GM18499 (cell line): ENCODE measurements around the gene WDR1.

Experiments
- ATAC-seq: cut with Tn5 transposase; IDR thresholded peaks from one replicate; pipeline ENCODE4 v1.9.1; 2021; ENCODE audit warnings: moderate number of reproducible peaks; ENCODE audit not compliant: insufficient read depth, unreplicated experiment

The WDR1 gene

DNA sequence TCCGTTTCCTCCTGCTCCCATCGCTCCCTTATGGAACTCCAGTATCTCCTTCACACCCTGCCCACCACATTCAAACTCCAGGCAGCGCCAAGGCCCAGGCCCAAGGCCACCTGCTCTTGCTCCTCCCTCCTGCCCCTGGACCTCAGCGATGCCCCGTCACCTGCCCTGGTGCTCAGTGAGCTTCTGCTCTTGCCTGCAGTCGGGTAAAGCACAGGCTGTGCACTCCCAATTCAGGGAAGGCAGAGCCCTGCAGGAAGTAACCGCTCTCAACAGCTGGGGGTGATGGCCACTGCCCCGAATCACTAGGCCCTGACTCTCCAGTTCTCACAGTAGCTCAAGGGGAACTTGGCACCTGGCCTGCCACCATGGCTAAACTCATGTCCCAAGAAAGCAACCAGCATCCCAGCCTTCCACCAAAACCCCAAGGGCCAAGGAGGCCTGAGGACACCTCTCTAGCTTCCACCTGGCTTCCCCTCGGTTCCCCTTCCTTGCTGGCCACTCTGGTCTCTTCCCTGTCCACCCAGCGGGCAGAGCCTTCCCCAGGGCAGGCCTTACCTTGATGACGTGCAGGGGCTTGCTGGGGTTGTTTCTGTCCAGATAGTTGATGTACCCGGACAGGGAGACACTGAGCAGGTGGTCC is 29.3 kb downstream of the WDR1 start:
- no peak for ATAC-seq

DNA sequence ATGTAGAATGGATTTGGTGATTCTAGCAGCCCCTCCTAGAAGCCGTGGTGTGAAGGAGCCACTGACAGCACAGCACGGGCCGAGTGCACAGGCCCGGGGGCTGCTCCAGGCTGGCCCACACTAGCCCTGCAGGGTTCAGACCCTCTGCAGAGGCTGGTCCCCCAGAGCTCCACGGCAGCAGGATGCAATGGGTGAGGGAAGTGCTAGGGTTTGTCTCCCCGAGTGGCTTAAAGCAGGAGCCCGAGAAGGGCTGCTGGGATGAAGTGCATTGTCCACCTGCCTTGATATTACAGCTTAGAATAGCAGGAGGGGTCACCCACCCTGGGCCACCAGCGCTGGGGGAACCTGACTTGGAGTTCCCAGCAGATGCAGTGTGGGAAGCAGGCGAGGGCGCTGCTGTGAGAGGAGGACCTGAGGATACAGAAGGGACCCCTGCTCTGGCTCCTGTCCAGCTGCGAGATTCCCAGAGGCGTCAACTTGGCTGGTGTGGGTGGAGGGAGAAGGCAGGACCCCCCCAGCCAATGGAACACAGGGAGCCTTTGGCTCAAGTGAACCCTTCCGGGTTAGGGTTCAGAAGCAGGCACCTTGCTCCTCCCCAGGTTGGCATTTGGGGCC is 30.0 kb downstream of the WDR1 start:
- no peak for ATAC-seq

DNA sequence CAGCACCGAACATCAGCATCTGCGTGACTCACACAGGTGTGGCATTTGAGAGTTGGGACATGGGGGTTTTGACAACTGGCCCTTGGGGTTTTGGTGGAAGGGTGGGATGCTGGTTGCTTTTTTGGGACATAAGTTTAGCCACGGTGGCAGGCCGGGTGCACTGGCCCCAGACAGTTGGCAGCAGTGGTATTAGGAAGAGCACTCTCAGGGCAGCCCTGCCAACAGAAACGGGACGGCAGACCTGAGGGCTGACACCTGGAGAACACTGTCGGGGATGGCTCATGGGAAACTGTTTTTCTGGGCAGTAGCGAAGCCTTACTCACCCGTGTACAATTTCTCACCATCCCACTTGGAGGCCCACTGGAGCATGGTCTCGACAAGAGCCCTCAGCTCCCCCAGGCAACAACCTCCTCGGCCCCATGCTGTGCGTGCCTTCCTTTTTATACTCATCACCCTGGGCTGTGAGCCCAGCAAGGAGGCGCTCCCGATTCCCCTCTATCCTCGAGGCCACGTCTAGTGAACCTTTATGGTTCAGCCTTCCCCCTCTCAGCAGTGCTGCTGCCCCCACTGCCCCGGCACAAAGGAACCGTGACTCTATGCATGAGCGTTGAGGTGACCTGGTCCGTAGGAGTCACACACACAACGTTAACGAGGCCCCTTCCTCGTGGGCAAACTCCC is 30.6 kb downstream of the WDR1 start:
- ATAC-seq, result no peak

DNA sequence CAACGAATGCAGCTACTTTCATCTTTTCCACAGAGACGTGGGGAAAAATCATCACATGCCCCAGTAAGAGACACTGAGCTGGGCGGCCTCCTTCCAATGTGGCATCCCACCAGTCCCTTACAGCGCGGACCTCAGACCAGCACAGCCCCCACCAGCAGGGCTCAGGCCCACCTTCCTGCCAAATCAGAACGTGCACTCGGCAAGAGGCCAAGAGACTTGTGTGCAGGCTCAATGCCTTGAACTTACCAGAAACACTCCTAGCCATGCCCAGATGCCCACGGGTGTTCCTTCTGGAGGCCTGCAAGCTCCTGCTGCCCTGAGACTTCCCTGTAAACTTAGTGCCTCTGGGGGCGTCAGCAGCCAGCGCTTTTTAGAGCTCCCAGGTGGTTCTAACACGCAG is 31.2 kb downstream of the WDR1 start:
- ATAC-seq, result no peak

DNA sequence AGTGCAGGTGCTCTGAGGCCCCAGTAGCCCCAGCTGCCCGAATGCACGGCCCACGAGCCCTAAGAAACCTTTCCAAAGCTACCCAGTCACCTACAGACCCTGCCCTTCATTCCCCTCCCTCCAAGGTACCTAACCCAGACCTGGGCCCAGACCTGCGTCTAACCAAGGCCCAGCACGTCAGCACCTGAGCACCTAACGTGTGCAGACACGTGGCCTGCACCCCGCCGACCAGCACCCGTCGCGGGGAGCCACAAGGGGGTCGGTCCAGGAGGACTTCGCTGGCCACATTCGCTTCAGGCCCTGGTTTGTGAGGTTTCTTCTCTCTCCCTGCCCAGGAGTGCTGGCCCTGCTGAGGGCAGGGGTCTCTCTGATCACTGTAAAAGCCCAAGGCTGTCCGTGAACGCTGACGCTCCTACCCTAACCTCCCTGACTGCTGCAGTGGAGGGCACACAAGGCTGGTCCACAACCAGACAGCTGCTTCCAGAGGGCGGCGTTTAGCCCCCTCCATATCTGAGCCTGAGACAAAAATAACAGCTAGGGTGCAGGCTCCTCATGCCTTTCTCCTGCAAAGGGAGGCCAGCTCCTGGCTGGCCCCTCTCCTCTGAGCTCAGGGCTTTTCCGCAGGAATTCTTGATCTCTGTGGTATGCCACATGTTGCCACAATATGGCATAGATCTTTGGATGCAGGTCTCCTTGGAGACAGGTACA is 31.8 kb downstream of the WDR1 start:
- no peak for ATAC-seq

DNA sequence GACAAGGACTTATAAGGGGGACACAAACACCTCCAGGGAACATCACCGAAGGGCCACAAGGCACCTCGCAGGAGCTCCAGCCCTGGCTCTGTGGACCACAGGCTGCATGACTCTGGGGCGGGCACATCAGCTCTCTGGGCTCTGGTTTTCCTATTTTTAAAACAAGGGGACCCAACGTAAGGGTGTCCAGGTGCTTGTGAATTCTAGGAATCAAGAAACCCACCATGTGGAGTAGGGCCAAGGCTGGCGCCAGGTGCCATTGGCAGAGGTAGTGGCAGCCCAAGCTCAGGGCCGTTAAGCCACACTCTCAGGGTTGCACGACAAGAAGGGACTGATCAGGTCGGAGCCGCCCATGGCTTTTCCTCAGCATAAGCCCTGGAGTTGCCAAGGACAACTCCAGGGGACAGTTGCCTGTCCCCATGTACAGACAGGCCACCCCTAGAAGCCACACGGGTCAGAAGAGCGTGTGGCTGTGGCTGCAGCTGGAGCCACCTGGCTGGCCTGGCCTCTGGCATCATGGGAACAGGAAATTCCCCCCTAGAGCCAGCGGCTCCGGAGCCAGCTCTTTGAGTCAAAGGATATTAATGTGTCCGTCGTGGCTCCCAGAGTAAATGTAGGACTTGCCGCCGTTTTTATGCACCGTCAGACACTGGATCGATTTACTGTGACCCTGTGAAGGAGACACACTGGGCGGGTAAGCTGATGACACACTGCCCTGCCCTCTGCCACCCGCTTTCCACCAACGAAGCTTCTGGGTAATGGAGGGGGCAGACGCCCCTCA is 32.5 kb downstream of the WDR1 start:
- no peak for ATAC-seq

DNA sequence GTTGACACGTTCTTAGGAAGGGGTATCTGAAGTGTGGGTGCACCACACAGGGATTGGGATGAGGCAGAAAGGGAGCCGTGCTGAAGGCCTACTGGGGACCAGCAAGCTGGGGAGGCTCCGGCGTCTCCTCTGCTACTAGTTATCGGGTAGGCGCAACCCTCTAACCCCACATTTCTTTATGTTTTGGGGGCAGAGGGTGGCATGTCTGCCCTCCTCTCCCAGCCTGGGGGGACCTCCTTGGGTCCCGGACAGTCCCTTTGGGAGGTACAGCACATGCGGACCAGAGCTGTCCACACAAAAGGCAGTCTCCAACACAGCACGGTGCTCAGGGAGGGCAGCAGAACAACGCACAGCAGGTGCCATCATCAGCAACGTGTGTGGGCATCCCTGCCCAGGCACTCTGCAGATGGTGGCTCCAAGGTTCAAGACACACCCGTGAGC is 33.2 kb downstream of the WDR1 start:
- ATAC-seq, result no peak

DNA sequence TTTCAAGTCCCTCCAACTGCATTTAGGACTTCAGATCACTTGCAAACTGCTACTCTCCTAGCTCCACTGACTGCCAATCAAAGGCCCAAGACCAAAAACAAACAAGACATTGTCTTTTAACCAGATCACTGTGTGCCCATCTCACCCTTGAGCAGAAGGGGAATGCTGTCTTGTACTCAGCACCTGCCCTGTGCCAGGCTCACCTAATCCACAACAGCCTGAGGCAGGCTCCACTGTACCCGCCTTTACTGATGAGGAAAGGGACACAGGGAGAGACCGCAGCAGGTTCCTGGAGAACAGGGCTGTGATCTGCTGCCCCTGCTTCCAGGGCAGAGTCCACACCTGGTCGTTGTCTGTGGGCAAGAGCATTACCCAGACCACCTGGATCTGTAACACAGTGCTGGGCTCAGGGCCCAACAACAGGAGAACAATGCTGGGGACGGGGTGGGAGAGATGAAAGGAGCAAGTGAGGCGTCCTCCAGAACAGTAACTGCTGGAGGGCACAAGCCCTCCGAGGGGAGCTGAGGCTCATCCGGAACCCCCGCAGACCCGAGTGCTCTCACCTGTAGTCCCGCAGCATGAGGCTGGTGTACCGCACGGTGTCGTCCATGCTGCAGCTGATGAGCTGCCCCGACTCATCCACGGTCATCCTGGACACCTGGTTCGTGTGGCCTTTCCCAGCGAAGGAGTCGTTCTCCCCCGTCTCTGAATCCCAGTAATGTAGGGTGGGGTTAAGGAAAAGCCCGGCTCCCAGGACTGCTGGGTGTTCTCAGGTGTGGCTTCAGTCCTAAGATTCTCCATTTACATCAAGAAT is 33.9 kb downstream of the WDR1 start:
- ATAC-seq, result no peak

DNA sequence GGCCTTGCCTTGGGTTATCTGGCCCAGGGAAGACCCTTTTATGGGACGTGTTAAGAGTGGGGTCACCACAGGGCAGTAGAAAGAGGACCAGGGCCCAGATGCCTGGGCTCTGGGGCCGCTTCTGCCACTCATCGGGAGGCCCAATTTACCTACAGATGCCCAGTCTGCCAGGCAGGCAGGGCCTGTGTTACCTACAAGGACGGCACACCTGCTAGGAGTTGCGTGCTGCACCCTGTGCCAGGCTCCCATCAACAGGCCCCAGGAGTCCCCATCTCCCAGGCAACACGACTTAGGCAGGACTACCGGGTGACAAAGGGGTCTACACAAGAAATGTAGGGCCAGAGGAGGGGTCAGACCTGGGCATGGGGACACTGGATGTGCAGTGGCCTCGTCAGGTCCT is 34.6 kb downstream of the WDR1 start:
- ATAC-seq, result no peak

DNA sequence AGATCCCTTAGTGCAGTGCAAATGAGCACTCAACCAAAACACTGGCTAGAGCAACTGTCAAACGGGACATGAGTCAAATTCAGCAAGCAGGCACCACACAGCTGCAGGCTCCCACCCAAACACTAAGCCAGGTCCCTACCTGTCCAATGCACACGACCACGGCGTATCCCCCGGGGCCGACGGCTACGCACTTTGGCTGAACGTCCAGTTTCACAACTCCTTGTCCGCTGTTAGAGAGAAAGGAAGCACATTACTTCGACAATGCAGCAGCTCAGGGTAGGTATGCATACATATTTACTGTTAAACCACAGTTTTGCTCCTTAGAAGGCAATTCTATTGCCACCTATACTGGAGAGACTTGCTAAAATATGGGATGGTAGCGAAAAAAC is 35.4 kb downstream of the WDR1 start:
- ATAC-seq, result no peak

DNA sequence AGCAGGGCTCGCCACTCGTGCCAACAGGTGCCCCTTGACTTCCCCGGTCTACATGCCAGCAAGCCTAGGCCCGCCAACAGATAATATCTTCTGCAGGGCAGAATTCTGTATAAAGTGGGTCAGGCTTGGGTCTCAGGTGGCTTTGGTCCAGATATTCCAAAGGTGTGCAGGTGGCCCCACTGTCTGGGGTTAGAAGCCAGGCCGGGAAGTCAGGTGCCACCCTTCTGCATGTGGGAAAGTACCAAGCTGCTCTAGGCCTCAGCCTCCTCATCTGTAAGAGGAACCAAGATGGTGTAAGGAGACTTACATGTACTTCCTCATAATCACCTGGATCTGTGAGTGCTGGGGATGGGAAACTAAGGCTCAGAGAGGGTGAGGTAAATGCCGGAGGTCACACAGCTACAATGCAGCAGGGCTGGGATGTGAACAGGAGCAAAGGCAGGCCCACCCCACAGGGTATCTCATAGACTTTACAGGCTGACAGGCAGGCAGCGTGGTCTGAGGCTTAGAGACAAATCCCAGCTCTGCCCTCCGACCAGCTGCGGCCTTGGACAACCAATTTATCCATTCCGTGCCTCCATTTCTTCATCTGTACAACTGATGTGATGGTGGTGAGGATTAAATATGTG is 35.9 kb downstream of the WDR1 start:
- ATAC-seq, result no peak

DNA sequence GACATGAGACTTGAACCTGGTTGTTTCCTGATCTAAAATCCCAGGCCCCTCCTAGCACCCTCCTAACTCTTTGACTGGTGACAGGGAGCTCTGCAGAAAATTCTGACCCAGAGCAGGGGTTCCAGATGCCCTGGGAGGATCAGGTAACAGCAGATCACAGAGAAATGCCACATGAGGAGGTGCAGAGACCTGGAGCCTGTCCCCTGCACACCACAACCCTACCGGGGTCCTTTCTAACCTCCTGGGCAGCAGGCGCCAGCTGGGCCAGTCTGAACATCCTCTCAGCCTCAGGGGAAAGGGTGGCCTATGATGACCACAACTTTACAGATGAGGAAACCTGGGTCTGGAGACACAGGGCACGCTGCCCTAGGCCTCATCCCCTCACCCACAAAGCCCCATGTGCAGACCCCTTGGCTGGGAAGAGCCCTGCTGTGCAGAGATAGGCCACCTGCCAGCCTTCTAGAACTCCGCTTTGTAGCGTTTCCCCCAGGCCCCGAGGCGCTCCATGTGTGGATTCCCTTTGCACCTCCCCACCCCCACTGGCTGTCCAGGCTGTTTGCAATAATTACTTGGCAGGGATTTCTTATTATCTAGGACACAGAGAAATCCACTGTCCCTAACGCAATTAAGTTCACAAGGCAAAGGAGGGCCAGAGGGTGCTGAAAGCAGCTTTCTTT is 36.5 kb downstream of the WDR1 start:
- no peak for ATAC-seq

DNA sequence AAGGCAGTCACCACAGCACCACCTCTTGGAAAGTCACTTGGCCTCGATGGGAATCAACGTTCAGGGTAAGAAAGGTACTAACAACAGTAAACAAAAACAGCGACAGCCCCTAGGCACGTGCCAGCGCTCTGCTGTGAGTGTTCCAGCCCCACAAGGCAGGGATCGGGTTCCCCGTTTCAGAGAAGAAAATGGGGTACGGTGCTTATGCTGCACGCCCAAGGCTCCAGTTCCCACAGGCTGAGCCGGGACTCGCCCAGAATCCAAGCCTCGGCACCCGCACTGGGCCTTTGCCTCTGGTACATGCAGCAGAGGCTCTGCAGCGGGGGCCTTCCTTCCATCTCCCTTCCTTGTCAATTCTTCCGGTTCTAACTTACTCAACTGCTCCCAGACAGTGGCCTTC is 37.3 kb downstream of the WDR1 start:
- ATAC-seq, result no peak

DNA sequence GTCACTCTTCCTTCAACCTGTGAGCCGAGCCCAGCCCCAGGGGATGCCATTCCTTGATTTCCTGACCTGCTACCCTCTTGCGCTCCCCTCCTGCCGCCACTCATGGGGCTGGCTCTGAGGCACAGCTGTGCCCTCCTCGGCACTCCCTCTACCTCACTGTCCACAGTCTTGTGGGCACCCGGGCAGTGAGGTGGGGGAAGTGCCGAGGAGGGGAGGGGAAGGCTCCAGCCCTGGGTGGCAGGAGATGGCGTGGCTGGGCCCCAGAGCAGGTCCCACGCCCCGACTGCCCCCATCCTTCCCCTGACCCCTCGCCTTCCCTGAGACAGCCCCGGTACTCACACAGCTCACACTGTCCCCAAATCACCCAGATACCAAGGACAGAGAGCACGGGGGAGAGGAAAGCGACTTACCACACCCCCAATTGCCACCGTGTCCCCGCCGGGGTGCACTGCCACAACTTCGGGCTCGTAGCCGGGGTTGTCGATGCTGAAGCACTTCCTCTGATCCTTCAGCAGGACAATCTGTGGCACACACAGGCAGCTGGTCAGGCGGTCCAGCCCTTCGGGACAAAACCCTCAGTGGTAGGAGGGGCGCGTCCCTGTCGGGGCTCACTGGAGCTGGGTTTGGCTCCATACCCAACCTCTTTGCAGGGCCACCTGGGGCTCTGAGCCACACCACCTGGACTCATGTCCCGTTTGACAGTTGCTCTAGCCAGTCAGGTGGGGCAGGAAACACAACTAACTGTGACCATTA is 37.9 kb downstream of the WDR1 start:
- ATAC-seq, result no peak

DNA sequence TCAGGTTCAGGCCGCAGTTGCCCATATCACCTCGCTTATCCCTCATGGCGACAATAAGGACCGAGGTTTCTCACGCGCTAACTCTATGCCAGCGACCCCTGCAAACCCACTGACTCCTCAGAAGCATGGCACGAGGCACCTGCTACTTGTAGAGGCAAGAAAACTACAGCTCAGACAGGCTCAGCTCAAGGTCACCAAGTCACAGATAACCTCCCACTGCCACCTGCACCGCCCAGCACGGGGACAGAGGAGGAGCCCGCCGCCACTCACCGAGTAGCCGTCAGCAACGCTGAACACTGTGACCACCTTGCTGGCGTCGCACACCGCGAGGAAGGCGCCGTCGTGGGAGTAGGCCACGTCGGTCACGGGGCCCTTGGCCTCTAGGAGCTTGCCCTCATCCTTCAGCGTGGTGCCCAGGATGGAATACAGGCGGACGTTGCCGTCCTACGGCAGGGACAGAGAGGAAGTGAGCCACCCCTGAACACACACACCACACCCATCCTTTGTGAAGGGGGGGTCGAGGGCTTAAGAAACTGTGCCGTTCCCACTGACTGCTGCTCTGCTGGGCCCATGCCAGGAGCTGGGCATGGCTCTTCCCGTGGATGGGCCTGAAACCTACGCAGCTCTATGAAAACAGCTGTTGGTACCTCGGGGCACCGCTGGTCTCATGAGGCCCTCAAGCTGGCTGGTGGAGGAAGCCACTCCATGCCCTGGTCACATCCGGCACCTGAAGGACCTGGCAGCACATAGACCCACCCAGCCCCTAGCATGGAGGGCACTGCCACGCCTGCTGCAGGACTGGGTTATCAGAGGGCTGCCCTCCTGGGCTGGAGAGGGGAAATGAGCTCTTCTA is 38.9 kb downstream of the WDR1 start:
- no peak for ATAC-seq

DNA sequence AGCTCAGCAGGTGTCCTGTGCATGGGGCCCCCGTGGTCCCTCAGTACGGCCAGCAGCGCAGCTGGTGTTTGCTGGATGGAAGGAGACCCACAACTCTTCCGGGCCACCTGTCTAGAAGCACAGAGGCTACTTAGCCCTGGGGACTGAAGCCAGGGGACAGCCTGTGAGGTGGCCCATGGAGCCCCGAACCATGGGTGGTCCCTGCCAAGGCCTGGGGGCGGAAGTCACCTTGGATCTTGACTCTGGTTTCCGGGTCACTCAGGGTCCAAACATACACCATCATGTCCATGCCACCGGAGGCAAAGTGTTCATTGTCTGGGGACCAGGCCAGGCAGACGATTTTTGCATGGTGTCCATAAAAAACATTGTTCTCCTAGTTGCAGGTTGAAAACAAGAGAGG is 39.5 kb downstream of the WDR1 start:
- ATAC-seq, result no peak

DNA sequence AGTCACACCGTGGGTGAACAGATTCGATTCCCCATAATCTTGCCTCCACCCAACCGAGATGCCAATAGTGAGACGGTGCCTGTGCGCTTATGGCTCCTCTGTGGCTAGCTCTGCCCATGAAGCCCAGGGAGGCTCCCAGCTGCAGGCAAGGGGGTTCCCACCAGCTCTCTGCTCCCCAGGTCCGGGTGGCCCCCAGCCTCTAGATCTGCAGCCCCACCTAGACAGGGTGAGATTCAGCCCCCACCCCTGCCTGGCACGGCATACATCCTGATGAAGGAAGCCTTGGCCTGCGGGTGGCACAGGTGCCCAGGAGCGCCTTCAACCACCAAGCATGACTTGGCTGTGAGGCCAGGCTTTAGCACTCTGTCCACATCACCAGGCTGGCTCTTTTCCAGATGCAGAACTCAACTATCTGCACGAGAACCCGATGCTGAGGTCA is 40.6 kb downstream of the WDR1 start:
- no peak for ATAC-seq
